ENCODE data around the gene SFXN5.

Gene SFXN5

DNA sequence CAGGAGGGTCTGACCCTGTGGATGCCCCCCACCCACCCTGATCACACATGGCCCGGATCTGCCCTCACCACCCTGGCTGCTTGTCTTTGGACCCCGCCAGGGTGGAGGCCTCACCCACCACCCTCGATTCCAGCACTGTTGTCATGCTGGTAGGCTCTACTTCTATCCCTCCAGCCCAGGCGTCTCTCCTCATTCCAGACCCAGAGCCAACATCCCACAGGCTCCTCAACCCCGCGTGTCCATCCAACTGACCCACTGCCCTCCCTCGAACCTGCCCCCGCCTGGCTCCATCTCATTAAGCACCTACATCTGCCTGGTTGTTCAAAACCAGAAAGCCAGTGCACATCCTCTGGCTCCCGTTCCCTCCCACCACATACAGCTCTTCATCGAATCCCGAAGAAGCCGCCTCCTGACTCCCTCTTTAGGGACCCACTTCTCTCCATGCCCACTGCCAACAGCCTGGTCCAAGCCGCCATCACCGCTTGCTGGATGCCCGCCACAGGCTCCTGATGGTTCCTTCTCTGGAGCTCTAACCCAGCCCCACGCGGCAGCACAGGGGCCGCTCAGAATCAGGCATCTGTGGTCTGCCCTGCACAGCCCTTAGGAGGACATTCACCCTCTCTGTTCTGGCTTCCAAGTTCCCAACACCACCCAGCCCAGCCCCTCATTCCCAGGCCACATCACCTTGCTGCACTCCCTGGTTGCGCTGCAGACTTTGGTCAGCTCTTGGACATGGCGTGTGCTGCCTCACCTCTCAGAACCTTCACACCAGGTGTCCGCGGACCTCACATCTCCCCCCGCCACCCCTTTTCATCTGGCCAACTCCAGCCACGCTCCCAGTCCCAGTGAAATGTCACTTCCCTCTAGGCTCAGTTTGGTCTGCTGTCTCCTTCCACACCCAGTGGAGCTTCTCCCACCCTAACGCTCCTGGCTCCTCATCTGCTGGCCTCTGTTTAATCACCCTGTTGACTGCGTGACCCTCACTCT is 111.2 kb downstream of the SFXN5 start:
- in situ Hi-C loops (cut with MboI; ENCODE audit: low sequenced_read_pairs): no loop called here

GRCh38 chr2:72959554-72959953 is 112.0 kb downstream of the SFXN5 start:
- in situ Hi-C loops (cut with MboI; ENCODE audit: low sequenced_read_pairs): no loop called here

- in situ Hi-C loops (cut with MboI; ENCODE audit: low sequenced_read_pairs): no loop called here
These were observed 112.7 kb downstream of the SFXN5 start for GRCh38 chr2:72958542-72959385.

DNA sequence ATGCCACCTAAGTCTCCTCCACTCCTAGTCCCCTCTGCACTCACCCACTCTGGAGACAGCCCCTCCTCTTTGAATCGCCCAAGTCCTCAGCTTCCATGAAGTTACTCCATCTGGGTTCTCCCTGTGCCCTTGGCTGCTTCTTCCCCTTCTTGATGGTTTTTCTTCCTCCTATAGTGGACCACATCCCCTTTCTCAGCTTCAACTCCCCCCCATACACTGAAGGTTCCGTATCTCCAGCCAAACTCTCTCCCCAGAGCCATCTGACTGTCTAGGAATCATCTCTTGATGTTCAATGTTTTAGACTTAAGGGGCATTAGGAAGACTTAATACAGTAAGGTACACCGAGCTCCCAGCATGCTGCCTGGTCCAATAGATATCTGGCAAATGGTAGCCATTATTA is 114.6 kb downstream of the SFXN5 start:
- in situ Hi-C loops (cut with MboI; ENCODE audit: low sequenced_read_pairs): no loop called here

DNA sequence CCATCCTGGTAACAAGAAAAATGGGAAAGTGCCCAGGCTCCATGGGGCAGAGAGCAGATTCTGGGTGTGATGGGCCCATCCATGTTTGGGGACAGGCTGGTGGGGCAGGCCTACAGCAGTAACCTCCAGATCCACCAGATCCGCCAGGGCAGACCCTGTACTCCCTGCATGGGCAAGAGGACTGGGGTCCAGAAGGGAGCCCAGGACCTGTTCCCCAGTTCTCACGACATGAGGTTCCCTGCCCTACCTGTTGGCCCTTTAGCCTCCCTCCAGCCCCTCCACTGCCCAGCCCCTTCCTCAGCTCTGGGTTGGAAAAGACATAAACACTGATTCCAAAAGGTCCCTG is 115.5 kb downstream of the SFXN5 start:
- in situ Hi-C loops (cut with MboI; ENCODE audit: low sequenced_read_pairs): no loop called here

DNA sequence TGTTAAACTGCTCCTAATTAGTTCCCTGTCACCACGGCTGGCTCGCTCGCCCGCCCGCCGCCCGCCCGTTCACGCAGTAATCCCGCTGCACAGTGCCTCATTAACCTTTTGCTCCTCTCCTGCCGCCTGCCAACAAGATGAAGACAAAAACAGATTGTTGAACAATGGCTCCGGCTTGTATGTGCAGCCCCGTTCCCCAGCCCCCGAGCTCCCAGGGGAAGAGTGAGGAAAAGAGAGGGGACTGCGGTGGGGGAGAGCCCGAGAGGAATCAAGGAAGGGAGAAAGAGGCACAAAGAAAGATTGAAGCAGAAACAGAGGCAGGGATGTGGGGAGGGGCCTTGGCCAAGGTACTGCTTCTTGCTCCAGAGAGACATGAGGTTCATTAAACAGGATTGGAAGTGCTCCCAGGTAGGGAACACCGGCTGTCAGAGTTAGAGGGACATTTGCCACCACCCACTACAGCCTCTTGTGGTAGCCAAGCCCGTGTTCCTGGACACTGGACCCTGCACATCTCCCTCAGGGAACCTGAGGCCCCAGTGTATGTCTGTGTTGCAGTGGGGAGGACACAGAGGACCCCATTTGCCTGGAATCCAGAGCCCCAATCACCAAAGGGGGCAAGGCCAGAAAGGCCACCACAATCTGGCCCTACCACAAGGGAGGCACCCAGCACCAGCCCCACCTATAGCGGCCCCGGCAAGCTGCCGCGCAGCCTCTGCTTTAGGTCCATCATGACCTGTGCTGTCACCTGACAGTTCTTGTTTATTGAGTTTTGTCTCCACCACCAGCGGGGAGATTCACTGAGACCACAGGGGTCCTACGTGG is 116.1 kb downstream of the SFXN5 start:
- in situ Hi-C loops (cut with MboI; ENCODE audit: low sequenced_read_pairs): no loop called here

DNA sequence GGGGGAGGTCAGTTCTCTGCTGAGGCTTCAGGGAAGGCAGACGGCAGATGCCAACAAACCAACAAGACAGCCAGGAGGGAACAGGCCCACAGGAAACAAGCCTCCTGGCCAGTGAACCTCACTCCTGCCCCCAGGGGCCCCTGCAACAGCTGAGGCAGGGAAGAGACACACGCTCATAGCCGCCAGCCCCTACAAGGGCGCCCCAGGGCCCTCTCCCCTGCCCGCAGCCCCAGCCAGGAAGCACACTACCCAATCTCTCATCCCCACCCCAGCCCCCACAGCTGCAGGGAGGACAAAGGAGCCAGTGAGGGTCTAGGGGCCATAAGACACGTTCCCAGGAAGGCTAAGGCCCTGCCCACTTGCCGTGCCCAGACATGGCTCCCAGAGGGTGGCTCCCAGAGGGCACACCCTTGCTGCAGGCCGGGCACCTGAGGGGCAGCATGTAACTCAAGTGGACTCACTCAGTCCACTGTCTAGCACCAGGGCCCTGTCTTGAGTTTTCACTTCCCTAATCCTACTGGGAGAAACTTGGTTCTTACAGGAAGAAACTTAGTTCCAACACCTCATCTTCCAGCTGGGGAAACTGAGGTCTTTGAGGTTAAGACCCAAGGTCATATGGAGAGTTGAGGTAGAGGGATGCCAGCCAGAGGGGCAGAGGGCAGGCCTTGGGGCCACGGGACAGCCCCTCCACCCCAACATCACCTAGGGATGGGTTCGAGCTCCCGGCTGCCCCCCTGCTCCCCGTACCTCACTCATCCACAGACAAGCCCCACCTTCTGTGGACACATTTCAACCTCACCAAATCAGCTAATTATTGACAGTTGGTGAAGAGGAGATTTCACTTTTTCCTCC is 116.9 kb downstream of the SFXN5 start:
- in situ Hi-C loops (cut with MboI; ENCODE audit: low sequenced_read_pairs): no loop called here

GRCh38 chr2:72953976-72954375 is 117.5 kb downstream of the SFXN5 start:
- in situ Hi-C loops (cut with MboI; ENCODE audit: low sequenced_read_pairs): no loop called here

- in situ Hi-C loops (cut with MboI; ENCODE audit: low sequenced_read_pairs): no loop called here
These were observed 118.0 kb downstream of the SFXN5 start for GRCh38 chr2:72953528-72953927.

DNA sequence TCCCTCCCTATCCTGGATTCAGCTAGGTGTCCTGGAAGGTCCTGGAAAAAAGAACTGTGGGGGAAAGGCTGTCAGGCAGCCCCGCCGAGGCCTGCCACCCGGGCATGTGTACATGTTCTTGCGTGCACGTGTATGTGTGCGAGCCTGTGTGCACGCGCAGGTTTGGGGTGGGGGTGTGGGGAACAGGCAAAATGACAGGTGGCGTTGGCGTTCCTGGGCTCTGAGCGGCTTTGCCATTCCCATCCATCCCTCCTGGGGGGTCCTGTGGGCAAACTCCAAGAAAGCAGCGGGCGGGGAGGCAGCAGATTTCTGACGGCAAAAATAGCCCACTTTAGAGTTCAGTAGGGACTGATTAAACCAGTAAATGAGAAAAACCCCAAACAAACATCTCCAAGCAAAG is 118.6 kb downstream of the SFXN5 start:
- in situ Hi-C loops (cut with MboI; ENCODE audit: low sequenced_read_pairs): no loop called here

- in situ Hi-C loops (cut with MboI; ENCODE audit: low sequenced_read_pairs): no loop called here
These were observed 119.2 kb downstream of the SFXN5 start for GRCh38 chr2:72952110-72952823.

GRCh38 chr2:72951303-72952095 is 120.0 kb downstream of the SFXN5 start:
- in situ Hi-C loops (cut with MboI; ENCODE audit: low sequenced_read_pairs): no loop called here

GRCh38 chr2:72950558-72951255 is 120.8 kb downstream of the SFXN5 start:
- in situ Hi-C loops (cut with MboI; ENCODE audit: low sequenced_read_pairs): no loop called here

GRCh38 chr2:72949642-72950041 is 121.9 kb downstream of the SFXN5 start:
- in situ Hi-C loops (cut with MboI; ENCODE audit: low sequenced_read_pairs): no loop called here

GRCh38 chr2:72949045-72949444 is 122.5 kb downstream of the SFXN5 start:
- in situ Hi-C loops (cut with MboI; ENCODE audit: low sequenced_read_pairs): no loop called here

DNA sequence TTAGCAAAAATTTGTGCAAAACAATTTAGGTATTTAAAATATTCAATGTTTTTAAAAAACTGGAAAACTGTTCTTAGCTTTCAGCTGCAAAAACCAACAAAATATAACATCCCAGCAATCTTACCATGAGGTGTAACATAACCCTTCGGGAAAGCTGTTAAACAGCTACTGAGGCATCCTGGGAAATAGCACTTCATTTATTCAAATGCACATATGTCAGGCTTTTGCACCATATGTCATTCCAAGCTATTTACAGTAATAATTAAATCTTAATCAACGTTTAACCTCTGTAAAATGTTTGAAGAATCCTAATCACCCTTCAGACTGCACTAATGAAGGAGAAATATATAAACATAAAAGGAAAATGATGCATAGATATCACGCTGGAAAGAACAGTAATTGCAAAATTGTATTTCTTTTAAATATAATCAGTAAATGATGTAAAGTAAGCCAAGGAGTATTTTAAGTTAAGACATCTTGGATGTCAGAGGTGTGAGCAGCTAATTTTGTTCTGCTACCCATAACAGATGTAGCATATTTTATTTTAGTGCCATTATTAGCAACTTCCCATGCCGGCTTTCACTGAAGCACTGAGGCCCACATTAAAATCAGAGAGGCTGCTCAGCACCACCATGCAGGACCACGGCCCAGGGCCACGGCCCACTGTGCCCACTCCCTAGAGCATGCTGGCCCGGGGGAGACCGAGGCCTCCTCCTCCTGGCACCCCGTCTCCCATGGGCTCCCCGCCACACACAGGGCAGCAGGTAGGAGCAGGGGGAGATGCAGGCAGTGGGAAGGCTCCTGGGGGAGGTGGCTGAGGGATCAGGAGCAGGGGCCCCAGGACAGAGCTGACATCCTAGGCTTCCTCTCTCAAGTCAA is 123.3 kb downstream of the SFXN5 start:
- in situ Hi-C loops (cut with MboI; ENCODE audit: low sequenced_read_pairs): no loop called here

DNA sequence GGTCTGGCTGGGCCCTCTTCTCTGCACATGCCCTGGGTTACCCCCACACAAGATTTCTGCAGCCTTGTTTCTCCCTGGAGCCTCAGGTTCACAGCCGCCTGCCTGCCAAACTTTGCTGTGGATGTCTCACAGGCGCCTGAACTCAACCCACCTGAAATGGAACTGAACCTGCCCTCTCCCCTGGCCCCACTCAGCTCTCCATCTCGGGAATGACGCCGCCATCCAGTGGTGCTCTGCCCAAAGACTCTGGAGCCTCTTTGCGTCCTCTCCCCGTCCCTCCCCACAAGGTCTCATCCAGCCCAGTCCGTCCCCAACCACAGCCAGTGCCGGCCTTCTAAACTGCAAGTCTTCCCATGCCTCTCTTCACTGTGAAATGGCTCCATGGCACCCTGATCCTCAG is 125.0 kb downstream of the SFXN5 start:
- in situ Hi-C loops (cut with MboI; ENCODE audit: low sequenced_read_pairs): no loop called here

All from hTERT RPE-1 (cell line).